Stimulated activated CD4-positive, alpha-beta T cell treated with anti-CD3 and anti-CD28 coated beads, Interleukin-15, amount 100 ng/mL, for 1 hour (primary cell): Measurements from ENCODE around the gene TBX21.

Experiments
- DNase-seq, 2 donors: peaks; one replicate each; pipeline ENCODE4 v3.0.0-alpha.2; 2020; ENCODE audit warnings: low read depth in 1 of 2, low spot score in 1 of 2

The TBX21 gene

DNA sequence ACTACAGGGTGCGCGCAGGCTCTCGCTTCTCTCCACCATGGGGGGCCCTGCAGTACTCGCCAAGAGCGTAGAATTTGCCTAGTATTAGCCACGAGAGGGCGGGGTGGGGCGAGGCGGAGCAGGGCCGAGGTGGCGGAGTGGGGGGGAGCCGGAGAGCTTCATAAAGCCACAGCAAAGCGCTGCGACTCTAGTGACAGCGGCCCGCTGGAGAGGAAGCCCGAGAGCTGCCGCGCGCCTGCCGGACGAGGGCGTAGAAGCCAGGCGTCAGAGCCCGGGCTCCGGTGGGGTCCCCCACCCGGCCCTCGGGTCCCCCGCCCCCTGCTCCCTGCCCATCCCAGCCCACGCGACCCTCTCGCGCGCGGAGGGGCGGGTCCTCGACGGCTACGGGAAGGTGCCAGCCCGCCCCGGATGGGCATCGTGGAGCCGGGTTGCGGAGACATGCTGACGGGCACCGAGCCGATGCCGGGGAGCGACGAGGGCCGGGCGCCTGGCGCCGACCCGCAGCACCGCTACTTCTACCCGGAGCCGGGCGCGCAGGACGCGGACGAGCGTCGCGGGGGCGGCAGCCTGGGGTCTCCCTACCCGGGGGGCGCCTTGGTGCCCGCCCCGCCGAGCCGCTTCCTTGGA, at the start of gene TBX21:
Gene TBX21 (plus strand): TSS at position 190 of the 627 bp plus-strand sequence. CDS start 219 bp downstream, at position 409.
- DNase-seq, result peak; percentile 79 to 86

DNA sequence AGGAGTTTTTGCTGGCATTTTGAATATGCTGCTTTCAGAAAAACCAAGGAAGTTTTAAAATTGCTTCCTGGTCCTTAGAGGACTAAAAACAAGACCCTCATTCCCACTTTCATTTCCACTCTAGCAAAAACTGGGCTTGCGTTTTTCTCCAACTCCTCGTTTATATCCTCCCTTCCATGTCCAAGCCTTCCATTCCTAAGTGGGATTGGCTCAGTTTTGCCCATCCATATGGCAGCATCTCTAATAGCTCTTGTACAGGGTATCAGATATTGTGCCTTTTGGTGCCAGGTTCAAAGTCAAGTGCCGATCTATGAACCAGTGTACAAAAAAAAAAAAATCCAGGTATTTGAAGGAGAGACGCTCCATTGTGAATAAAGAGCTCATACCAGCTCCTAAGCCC, 49.0 kb upstream of the TBX21 start:
- no peak for DNase-seq

- no peak for DNase-seq
These were observed 48.4 kb upstream of the TBX21 start for GRCh38 chr17:47684535-47685193.

DNA sequence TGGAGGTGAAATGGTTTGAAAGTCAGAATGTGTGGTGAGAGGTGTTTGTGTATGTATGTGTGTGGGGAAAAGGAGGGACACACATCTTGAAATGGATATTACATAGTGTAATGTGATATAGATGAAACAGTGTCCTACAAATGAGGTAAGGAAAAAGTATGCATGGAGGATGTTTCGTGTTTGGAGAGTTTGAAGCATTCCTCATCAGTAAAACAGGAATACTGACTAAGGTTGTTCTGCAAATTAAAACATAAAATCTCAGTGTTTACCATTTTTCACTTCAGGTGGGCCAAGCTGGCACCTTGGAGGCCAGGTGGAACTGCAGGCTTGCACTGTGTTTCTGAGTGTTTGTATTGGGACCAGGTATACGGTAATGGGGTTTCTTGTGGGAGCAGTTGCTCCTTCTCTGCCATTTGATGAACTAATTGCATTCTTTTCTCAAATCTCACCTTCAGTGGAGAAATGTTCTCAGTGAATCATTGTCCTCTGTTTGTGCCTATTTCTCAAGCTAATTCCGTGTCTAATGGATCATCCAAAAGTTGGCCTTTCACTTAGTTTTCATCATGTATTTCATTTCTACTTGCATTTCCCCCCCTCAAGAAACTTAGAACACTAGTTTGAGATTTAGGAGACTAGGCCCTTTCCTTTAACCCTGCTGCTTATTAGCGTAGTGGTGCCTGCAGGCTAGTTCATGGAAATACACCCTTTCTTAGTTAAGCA, 47.3 kb upstream of the TBX21 start:
- DNase-seq, result no peak

GRCh38 chr17:47686276-47686635, 46.8 kb upstream of the TBX21 start:
- DNase-seq, result no peak

DNA sequence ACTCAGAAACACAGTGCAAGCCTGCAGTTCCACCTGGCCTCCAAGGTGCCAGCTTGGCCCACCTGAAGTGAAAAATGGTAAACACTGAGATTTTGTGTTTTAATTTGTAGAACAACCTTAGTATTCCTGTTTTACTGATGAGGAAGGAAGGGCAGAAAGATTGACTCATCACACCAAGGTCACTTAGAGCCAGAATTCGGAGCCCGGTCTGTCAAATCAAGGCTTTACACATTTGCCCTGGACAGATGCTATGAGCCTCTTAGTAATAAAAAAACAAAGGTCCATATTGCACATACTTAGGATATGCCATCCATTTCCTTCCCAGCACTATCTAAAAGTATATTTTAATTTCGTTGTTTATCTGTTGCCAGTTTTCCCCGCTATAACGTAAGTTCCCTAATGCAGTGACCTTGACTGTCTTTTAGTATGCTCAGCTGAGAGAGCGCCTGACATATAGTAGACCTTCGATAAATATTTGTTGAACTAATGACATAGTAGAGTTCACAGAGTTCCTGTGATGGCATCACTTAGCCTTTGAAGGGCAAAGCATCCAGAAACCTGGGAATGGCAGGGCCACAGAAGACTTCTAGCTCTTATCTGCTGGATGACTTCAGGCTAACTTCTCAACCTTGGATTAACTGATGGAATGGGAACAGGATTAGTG, 46.2 kb upstream of the TBX21 start:
- DNase-seq, result no peak

GRCh38 chr17:47687328-47687690, 45.7 kb upstream of the TBX21 start:
- DNase-seq, result no peak

GRCh38 chr17:47687748-47688147, 45.3 kb upstream of the TBX21 start:
- no peak for DNase-seq

DNA sequence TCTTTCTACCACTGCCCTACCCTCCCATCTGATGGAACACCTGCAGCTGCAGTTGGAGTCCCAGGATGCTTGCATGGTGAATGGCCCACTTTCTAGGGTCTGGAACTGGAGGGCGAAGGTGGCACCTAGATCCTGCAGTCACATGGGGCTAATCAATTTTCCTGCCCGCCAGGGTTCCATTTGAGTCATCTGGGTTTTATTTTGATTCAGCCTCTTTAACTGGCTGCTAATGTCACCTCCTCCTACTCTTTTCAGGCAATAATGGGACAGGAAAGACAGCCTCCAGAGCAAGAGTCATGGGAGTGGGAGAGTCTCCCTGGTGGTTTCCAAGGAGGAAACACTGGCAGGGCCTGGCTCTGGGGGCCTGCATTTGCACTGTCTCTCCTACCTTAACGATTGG, 42.9 kb upstream of the TBX21 start:
- DNase-seq, result no peak

DNA sequence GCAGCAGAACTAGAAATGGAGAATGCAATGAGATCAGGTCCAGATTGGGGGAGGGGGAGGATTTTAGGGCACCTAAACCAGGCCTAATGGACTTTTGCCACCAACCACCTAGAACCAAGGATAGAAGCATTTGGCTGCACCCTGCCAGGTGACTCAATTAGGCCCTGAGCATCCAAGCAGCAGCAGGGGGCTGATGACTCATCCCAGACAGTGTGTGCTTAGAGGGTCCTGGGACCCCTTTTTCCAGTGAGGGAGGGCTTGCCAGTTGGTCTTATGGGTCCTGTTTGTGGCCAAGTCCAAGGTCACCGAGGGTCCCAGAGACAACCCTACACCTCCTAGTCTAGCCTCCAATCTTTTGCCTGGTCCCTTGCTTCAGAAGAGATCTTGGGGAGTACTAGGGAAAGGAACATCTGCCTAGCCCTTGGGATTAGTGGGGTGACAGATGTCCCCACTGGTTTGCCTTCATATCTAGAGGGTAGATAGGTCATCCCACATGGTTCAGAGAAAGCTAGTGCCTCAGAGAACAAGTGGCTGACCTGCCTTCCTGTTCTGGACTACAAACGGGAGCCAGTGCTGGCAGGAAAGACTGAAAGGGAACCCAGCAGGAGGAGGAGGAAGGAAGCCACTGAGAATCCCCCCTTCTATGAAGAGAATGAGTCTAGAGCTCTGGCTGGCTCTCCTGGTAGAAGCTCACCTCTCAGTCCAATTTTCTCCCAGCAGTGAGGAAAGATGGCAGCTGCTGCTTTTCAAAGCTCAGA, 40.7 kb upstream of the TBX21 start:
- no peak for DNase-seq

- no peak for DNase-seq
These were observed 39.9 kb upstream of the TBX21 start for GRCh38 chr17:47692895-47693730.

DNA sequence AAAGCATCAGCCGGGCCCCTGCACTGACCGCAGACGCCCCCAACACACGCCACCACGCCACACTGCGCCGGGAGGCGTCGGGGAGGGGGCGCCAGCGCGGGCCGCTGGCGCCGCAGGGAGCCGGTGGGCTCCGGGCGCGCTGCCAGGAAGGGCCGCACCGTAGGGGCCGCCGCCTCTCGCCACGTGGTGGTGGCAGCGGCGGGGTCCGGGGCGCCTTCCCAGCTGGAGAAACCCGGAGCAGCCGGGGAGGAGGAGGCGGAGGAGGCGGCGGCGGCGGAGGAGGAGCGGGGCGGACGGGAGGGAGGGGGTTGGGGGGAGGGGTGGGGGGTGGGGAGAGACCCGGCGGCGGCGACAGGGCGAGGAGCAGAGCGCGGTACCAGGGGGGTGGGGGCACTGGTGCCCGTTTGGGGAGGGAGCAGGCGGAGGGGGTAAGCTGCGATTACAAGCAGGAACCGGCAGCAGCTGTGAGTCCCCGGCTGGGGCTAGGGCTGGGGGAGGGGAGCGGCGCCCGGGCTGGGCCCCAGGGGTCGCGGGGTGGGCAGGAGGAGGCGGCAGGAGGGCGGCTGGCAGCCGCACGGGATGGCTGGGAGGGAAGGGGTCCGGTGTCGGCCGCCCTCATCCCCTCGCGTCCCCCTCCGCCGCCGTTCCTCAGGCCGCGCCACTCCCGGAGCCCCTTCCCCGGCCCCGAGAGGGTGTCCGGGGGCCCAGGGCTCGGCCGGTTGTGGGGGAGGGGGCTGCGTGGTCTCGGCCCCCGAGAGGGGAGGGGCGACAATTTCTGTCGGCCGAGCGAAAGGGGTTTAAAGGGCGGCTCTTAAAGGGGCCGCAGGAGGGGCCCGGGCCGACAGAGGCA, 39.1 kb upstream of the TBX21 start, which contains the start of gene TBKBP1:
Gene TBKBP1 (plus strand): TSS at position 431 of the 850 bp plus-strand sequence. CDS start 1,952 bp downstream, outside the sequence.
- peak in 1 of 2 donors; percentile 56 for DNase-seq

DNA sequence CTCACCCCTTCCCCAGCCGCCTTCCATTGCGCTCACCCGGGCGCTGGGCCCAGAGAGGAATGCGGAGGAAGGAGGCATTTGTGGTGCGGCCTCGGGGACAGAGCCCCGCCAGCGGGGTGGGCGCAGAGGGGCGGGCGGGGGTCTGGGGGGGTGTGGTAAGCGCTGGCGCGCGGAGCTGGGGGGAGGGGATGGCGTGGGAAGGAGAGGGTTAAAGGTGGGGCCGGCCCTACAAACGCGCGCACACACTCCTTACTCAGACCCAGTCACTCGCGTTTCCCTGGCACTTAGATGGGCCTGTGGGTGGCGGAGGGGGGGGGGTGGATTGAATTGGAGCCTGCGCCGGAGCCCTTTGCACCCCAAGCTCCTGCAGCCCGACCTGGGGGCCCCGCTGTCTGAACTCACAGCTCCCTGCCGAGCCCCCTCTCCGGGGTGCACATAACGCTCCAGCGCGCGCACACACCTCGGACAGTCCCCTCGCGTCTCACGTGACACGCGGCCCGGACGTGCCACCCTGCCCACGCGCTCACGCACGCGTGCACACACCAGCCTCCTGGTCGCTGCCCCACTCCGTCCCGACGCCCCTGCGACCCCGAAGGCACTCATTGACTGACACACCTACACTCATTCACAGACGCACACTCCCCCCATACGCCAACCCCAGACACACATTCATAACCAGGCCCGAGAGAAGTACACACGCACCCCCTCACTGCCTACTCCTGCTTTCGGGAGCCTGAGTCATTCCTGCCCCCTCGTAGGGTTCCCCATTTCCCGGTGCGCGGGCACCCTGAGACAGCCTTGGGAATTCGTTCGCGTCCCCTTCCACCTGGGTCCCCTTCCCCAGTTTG, 38.2 kb upstream of the TBX21 start:
- peak in 1 of 2 donors; percentile 54 for DNase-seq

- no peak for DNase-seq
These were observed 37.3 kb upstream of the TBX21 start for GRCh38 chr17:47695429-47696376.

GRCh38 chr17:47696717-47697642, 36.1 kb upstream of the TBX21 start:
- DNase-seq, result no peak
